Right cardiac atrium (tissue), 5 donors: ENCODE data around the gene UBALD1. TPM values are rescaled to one million over a fixed set of nuclear protein-coding genes. Genes with fewer than 3 reads are reported as not detected.

Source experiments
- ATAC-seq, 2 donors: fragments of 200-7000 bp; cut with Tn5 transposase; one replicate each; pipeline versions ENCODE4 v1.8.0 to v1.9.1; 2020; ENCODE audit warnings: moderate library complexity in 2 of 2, mild to moderate bottlenecking in 1 of 2
- DNase-seq, 3 donors: peaks; one replicate each; pipeline ENCODE4 v3.0.0-alpha.2; 2020
- H3K27ac ChIP-seq: one replicate; pipeline ENCODE4 v1.5.1; 2013; ENCODE audit warnings: mild to moderate bottlenecking, low read length, control low read depth, moderate library complexity
- H3K27me3 ChIP-seq: one replicate; pipeline ENCODE4 v1.6.1; 2013; ENCODE audit not compliant: control insufficient read depth, insufficient read depth
- H3K4me1 ChIP-seq: one replicate; pipeline ENCODE4 v1.6.1; 2013; ENCODE audit warnings: low read length; ENCODE audit not compliant: control insufficient read depth, insufficient read depth
- H3K4me3 ChIP-seq: one replicate; pipeline ENCODE4 v1.5.1; 2013; ENCODE audit warnings: low read length, control low read depth
- H3K9me3 ChIP-seq: one replicate; pipeline ENCODE4 v1.6.1; 2013; ENCODE audit warnings: low read length; ENCODE audit not compliant: control insufficient read depth
- WGBS: extraction: QIAGEN DNeasy Blood & Tissue Kit; methylation state at CpG from one replicate; pipeline ENCODE4 v1.1.7; 2013; 5-methylcytosine and 5-hydroxymethylcytosine counted together
- intact Hi-C, 4 donors: fragments of 100-400 bp; cut with DNase I; formaldehyde crosslinking; loops; one replicate each; pipeline versions ENCODE4 v1.11.0 to v1.14.0; 2022 to 2023
- polyA plus RNA-seq: library from polyadenylated mRNA; stranded (reverse); fragments of 200-250 nt; gene quantifications from one replicate; pipeline ENCODE4 v1.2.3, GENCODE V29; 2013
- total RNA-seq, 4 donors: library from RNA; stranded (reverse); fragmentation: NEBNext Ultra II Directional; extraction: Animal tissue kit (Norgen Biotek cat#: 25700); gene quantifications; one replicate each; pipeline ENCODE4 v1.2.1, GENCODE V29; 2021
- donor health status: healthy with polysubstance abuse.
- donor health status: DM: no; HTN: yes; CAD: no.
- donor health status: DM: no; HTN: no; CAD: no.
- donor health status: DM: no; HTN: yes; CAD: no; lungs with severe emphysema.
- donor health status: DM: yes; HTN: yes; CAD: no.

Gene UBALD1
- total and polyA plus RNA-seq, 5 donors, result 22.3 to 30.1 (median 26.0) TPM

DNA sequence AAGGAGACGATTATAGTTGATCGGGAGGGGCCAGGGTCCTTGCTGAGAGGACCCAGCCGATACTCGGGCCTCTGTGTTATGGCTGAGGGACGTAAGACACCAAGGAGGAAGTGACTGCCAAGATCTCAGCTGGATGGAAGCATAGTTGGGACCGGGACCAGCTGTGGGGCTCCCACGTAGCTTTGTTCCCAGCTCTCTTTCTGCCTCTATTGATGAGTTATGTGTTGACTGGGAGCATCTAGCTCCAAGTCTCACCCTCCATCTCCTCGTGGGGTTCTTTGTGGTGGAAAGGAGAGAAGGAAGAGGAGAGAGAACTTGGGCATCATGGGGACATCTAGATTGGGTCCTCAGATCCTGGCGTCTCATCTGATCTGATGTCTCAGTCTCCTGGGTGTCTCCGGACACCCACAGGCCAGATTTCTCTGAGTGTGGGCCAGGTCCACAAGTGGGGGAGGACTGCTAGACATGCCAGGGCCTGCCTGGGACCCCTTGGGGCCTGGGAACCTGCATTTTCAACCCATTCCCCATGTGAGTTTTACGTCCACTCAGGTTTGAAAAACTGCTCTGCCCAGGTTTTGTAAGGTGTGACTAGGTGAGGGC lies 11.0 kb upstream of the UBALD1 start:
- 8% methylated on average over 11 of the region's 11 CpGs for WGBS
- Histone ChIP-seq H3K27me3 (no peaks in the 10 kb centered on the region), H3K27ac (peak overlapping the region; percentile 46), H3K4me3 (peak overlapping the region; percentile 62), H3K9me3 (no peaks in the 10 kb centered on the region), H3K4me1 (peaks cover 14% of the 10 kb centered on the region)
- intact Hi-C loops, result no loop called here
- peak in 1 of 3 donors; percentile 40 for DNase-seq
- no peak for ATAC-seq

DNA sequence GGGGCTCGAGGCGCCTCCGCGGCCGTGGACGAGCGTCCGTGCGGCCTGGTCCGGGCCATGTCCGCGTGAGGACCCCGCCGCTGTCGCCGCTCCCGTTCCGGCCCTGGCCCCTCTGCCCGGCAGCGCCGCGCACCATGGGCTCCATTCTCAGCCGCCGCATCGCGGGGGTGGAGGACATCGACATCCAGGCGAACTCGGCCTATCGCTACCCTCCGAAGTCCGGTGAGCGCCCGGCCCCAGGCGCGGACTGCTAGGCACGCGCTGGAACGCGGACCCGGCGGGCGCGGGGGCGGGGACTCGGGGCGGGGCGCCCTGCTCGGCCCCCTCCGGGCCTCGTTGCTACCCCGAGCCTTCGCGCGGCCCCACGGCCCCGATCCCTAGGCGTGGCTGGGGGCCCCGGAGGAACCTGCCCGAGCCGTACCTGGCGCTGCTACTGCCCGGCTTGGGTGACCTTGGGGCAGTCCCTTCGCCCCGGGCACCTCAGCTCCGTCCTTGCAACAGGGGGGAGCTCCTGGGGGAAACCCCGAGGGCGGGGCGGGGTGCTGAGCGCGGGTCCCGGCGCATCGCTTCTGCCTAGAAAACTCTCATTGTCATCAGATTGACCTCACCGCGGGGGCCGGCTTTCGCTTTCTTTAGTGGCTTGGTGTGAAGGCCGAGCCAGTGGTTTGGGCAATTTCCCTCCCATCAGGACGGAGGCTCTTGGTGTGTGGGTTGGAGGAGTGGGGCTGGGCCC lies 10.3 kb upstream of the UBALD1 start:
- WGBS, result under 1% methylated on average over 80 of the region's 80 CpGs
- Histone ChIP-seq H3K27ac (peak overlapping the region; percentile 89), H3K4me3 (peak overlapping the region; percentile 62), H3K9me3 (no peaks in the 10 kb centered on the region), H3K4me1 (peaks cover 14% of the 10 kb centered on the region), H3K27me3 (no peaks in the 10 kb centered on the region)
- ATAC-seq (peak; percentile 30 to 46), DNase-seq (peak; percentile 67 to 87 (median 86))
- intact Hi-C loops, result no loop called here

DNA sequence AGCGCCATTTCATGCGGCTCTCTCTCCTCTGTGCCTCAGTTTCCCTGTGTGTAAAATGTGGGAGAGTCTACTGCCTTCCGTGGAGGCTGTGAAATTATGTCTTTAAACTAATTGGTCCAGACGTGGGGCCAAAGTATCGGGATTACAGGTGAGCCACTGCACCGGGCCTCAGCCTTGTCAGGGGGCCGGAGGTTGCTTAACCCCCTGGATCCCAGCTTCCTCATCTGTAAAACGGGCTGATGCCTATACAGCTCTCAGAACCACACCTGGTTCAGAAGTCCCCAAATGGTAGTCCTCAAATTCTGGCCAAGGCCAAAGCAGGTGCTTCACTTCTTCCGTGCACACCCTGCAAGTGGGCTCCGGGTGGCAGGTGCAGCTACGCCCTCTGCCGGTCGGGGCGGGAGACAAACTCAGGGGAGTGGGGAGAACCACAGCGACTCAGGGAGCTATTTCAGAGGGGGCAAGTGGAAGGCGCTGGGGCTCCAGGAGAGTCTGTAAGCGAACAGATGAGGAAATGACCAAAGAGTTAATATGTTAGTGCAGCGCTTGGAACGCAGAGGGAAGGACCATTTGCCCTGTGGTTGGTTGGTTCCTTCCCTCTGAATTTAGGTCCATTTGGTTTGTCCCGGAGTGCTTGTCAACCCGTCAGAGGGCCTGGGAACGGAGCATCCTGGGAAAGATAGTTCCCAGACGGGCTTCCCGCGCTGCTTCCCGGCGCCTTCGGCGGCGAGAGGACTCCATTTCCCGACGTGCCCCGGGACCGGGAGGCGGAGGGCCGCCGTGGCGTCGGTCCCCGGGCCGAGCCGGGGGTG lies 9.5 kb upstream of the UBALD1 start, which contains the start of gene MGRN1:
Gene MGRN1, plus strand, starts transcription at position 812 of the 812 bp plus-strand sequence. CDS start 135 bp downstream, outside the sequence.
- intact Hi-C loops, result no loop called here
- peak; percentile 96 to 97 (median 97) for DNase-seq
- ATAC-seq, result peak; percentile 97 to 98

DNA sequence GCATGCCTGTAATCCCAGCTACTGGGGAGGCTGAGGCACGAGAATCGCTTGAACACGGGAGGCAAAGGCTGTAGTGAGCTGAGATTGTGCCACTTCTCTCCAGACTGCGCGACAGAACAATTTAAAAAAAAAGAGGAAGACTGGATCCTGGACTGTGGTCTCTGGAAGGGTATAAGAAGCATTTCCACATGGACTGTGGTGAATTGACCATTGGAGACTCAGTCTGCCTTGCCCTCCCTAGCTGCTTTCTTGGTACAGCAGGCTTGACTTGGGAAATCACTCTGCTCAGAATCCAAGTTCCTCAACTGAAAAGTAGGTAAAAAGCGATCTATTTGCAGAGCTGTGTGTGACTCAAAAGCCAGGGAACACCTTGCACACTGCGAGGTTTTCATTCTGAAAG lies 8.9 kb upstream of the UBALD1 start:
- Histone ChIP-seq H3K4me1 (peaks cover 14% of the 10 kb centered on the region), H3K4me3 (no peak overlapping the region), H3K27me3 (no peaks in the 10 kb centered on the region), H3K27ac (no peak overlapping the region), H3K9me3 (no peaks in the 10 kb centered on the region)
- 75% methylated on average over 7 of the region's 7 CpGs for WGBS
- DNase-seq, result peak in 1 of 3 donors; percentile 19
- ATAC-seq, result no peak
- intact Hi-C loops, result no loop called here

More for the DNA sequence above, 9.5 kb upstream of the UBALD1 start, which contains the start of gene MGRN1:
- H3K9me3 ChIP-seq, result no peaks in the 10 kb centered on the region
- no peaks in the 10 kb centered on the region for H3K27me3 ChIP-seq
- H3K4me3 ChIP-seq, result peak within 1 kb of the TSS; percentile 62
- WGBS, result 8% methylated on average over 42 of the region's 42 CpGs
- H3K4me1 ChIP-seq, result peaks cover 14% of the 10 kb centered on the region
- peak within 1 kb of the TSS; percentile 93 for H3K27ac ChIP-seq

DNA sequence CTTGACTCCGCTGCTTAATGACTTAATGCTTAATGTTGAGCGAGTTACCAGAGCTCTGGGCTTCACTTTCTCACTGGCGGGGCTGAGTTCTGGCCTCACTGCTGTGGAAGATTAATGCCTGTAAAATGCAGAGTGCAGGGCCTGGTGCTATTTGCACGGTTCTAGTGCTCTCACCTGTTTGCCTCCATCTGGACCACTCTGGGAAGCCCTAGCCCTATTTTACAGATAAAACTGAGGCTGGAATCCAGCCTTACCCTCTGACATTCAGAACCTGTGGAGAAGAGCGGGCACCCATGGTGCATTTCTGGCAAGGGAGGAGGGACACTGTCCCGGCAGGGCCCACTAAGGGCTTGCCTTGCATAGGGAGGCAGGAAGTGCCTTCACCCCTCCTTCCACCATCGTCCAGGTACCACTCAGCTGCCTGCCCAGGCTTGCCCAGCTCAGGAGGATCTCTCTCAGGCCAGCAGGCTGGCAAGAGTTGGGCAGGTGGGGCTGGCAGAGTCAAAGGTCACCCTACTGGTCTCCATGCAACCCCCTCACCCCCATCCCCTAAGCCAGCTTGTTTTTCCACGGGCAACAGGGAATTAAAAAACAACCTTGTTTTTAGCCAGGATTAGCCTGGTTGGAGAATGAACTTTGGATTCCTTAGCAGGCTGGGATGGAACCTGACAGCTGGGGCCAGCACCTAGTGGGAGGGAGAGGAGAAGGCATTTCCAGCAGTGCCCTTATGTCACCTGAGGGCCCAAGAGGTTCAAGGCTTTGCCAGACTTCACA lies 4.1 kb upstream of the UBALD1 start:
- no peak overlapping the region for H3K4me3 ChIP-seq
- no peak overlapping the region for H3K27ac ChIP-seq
- no peaks in the 10 kb centered on the region for H3K9me3 ChIP-seq
- no peaks in the 10 kb centered on the region for H3K27me3 ChIP-seq
- peaks cover 3% of the 10 kb centered on the region for H3K4me1 ChIP-seq
- WGBS, result 89% methylated on average over 8 of the region's 8 CpGs
- intact Hi-C loops, result loop anchor here in 1 of 4 donors (10.0 kb wide), 1 partner anchor 104 kb away; no protein-coding TSS in a partner anchor
- DNase-seq (no peak), ATAC-seq (no peak)

DNA sequence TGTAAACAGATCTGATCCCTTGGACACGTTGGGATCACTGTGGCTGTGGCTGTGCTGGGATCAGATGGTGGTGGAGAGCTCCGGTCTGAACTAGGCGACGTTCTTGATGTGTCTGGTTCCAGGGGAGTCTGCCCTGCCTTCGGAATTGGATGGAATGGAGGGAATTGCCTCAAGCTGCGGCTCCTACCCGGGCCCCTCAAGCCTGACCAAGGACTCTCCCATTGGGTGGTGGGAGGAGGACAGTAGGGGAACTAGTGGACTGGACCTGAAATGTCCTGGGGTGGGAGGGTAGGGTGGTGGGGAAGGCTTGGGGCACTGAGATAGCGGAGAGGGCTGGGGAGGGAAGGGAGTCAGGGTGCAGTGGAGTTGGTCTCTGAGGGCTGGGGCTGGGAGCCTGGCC lies 3.2 kb upstream of the UBALD1 start:
- H3K4me1 ChIP-seq, result peaks cover 10% of the 10 kb centered on the region
- no peak for DNase-seq
- intact Hi-C loops, result loop anchor here in 1 of 4 donors (10.0 kb wide), 1 partner anchor 103 kb away; no protein-coding TSS in a partner anchor
- H3K9me3 ChIP-seq, result no peaks in the 10 kb centered on the region
- H3K4me3 ChIP-seq, result no peak overlapping the region
- WGBS, result 87% methylated on average over 8 of the region's 8 CpGs
- no peak for ATAC-seq
- H3K27ac ChIP-seq, result no peak overlapping the region
- no peaks in the 10 kb centered on the region for H3K27me3 ChIP-seq

DNA sequence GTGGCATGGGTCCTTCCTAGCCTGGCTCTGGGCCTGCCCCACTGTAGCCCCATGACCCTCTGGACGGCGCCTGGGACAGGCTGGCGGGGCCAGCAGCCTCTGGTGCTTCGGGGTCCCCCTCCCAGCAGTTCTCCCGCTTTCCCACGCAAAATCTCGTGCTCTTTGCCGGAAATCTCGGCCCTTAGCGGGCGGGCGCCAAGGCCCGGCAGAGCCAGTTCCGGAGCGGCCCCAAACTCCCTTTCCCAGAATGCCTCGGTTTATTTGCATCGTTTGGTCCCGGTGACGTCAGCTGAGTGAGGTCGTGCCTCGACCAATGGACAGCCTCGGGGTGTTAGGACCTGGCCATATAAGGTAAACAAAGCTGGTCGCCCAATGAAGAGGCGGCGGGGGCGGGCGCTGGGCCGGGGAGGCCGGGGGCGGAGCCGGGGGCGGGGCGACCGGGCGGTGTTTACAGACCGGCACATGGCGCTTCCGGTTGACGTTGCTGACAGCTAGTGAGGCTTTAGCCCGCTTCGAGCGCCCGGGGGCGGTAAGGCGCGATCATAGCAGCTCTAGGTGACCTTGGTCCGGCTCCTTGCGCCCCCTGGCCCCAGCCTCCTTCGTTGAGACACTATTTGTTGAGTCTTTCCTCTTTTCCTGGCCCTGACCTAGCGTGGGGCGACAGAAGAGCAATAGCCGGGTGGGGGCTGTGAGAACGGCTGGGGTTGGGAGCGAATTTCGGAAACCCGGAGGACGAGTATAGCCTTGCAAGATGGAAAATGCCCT lies 1.5 kb upstream of the UBALD1 start:
- Histone ChIP-seq H3K27me3 (no peaks in the 10 kb centered on the region), H3K4me3 (peak overlapping the region; percentile 53), H3K9me3 (no peaks in the 10 kb centered on the region), H3K27ac (peak overlapping the region; percentile 99), H3K4me1 (peaks cover 10% of the 10 kb centered on the region)
- under 1% methylated on average over 57 of the region's 57 CpGs for WGBS
- DNase-seq (peak; percentile 99 to 100 (median 99)), ATAC-seq (peak; percentile 93 to 94)
- intact Hi-C loops, result loop anchor here in 1 of 4 donors (10.0 kb wide), 1 partner anchor 101 kb away; no protein-coding TSS in a partner anchor

DNA sequence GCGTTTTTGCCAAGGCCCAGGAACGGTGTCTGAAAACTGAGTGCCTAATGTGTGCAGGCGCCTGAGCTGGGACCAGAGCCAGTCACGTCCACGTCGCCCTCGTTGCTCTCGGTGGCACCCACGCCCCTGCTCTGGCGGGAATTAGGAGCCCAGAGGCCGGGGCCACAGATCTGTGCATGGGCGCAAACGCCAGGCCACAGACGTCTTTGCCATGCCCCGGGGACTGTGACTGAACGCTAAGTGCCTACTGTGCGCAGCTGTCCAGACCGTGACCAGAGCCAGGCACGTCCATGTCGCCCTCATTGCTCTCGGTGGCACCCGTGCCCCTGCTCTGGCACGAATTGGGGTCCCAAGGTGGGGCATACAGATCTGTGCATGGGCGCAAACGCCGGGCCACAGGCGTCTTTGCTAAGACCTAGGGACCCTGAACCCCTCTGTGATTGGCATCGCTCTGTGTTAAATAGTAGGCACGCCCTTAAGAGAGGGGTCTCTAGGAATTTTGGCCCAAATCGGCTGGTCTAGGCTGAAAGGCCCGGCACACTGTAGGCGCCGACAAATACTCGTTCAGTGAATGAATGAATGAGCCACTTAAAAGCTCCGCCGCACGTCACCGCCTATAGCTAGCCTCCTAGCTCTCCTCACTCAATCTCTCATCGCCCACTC lies 827 bp upstream of the UBALD1 start:
- WGBS, result 67% methylated on average over 39 of the region's 39 CpGs
- peak overlapping the region; percentile 79 for H3K27ac ChIP-seq
- DNase-seq (peak; percentile 52 to 81 (median 80)), ATAC-seq (peak; percentile 0 to 1)
- no peaks in the 10 kb centered on the region for H3K27me3 ChIP-seq
- H3K9me3 ChIP-seq, result no peaks in the 10 kb centered on the region
- intact Hi-C loops, result loop anchor here in 1 of 4 donors (10.0 kb wide), 1 partner anchor 101 kb away; no protein-coding TSS in a partner anchor
- no peak overlapping the region for H3K4me3 ChIP-seq
- peaks cover 10% of the 10 kb centered on the region for H3K4me1 ChIP-seq
